Activated CD4-positive, alpha-beta T cell treated with anti-CD3 and anti-CD28 coated beads, Interleukin-2, amount 10 ng/mL, durations not matched to agents 24 days and 14 days (primary cell): ENCODE results near the gene MTRFR. TPM values are rescaled to one million over a fixed set of nuclear protein-coding genes. Genes with fewer than 3 reads are reported as not detected.
A peak's percentile ranks its signal among the peaks of the same experiment; 100 is the strongest.
"Not testable (repeated sequence)": the region's sequence is repeated elsewhere in the genome, so short reads cannot be mapped to it uniquely, and the experiment has no call there.

Source experiments
- DNase-seq: peaks from one replicate; pipeline ENCODE4 v3.0.0; 2022
- H3K27ac Mint-ChIP-seq: one replicate; pipeline ENCODE4 v1.8.0; 2022; ENCODE audit warnings: mild to moderate bottlenecking, mixed read lengths
- H3K27me3 Mint-ChIP-seq: one replicate; pipeline ENCODE4 v1.8.0; 2022; ENCODE audit warnings: mixed read lengths
- H3K36me3 Mint-ChIP-seq: one replicate; pipeline ENCODE4 v1.8.0; 2022; ENCODE audit warnings: low read depth, mild to moderate bottlenecking, mixed read lengths
- H3K4me1 Mint-ChIP-seq: one replicate; pipeline ENCODE4 v1.8.0; 2021; ENCODE audit warnings: mixed read lengths
- H3K4me3 Mint-ChIP-seq: one replicate; pipeline ENCODE4 v1.8.0; 2022; ENCODE audit warnings: mild to moderate bottlenecking, moderate library complexity, mixed read lengths
- H3K9me3 Mint-ChIP-seq: one replicate; pipeline ENCODE4 v1.8.0; 2021; ENCODE audit warnings: mixed read lengths
- intact Hi-C: fragments of 100-400 bp; cut with micrococcal nuclease; formaldehyde crosslinking; loops from one replicate; pipeline ENCODE4 v1.15.1; 2023
- total RNA-seq: library from RNA; stranded (reverse); gene quantifications from 2 replicates; pipeline ENCODE4 v1.2.3, GENCODE V29; 2022

MTRFR gene
- total RNA-seq = 30.3 and 30.5 TPM in 2 replicates

DNA sequence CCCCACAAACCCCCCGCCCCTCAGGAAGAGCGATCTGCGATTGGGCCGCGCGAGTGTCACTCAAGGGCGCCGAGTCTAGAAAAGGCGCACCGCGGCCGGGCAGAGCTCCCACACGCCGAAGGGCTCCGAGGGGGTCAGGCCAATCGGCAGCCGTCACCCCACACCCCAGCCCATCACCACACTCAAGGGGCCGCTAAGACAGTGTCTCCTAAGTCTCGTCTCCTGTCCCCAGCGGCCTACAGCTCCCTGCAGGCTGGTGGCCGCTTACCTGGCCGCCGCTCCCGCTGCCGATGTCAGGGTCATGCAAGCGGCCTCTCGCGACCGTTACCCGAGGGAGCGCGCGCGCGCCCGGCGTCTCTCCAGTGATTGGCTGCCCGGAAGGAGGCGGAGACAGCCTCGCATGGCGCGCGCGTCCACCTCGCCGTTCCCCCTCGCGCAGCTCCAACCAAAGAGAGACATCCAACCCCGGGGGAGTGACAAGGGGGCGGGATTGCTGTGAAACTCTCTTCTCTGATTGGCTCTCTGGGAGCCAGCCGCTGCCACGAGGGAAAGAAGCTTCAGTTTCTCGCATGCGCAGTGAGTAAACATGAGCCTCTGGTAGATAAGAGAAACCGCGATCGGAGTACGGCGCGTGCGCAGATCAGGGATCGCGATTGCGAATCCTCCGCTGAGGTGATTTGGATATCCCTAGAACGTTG, at the start of gene MTRFR, which contains the start of gene MPHOSPH9:
Gene MTRFR (plus strand): TSS at position 630 of the 698 bp plus-strand sequence. CDS start 20,239 bp downstream, outside the sequence.
Gene MPHOSPH9 (minus strand): TSS at position 335 of the 698 bp plus-strand sequence. CDS start 2,777 bp downstream, outside the sequence.
- Mint-ChIP-seq H3K27me3 (peaks cover 3% of the 10 kb centered on the region), H3K27ac (peak within 1 kb of the TSS; percentile 99), H3K9me3 (peaks cover 3% of the 10 kb centered on the region), H3K4me1 (peaks cover 48% of the 10 kb centered on the region), H3K4me3 (peak within 1 kb of the TSS; percentile 95), H3K36me3 (peaks cover 31% of the 10 kb centered on the region)
- DNase-seq = peak; percentile 100
- intact Hi-C loops = loop anchor here (1.0 to 10.0 kb wide), 6 partner anchors 10 to 338 kb away; partner anchors contain the start of genes CDK2AP1, OGFOD2, SBNO1 and VPS37B

GRCh38 chr12:123187637-123188036, 45.6 kb upstream of the MTRFR start:
- H3K4me3 Mint-ChIP-seq = no peak overlapping the region
- H3K4me1 Mint-ChIP-seq = no peaks in the 10 kb centered on the region
- peaks cover 49% of the 10 kb centered on the region for H3K36me3 Mint-ChIP-seq
- DNase-seq = no peak
- intact Hi-C loops = no loop called here
- H3K9me3 Mint-ChIP-seq = no peaks in the 10 kb centered on the region
- H3K27me3 Mint-ChIP-seq = no peaks in the 10 kb centered on the region
- no peak overlapping the region for H3K27ac Mint-ChIP-seq

- H3K36me3 Mint-ChIP-seq = peaks cover 55% of the 10 kb centered on the region
- H3K4me3 Mint-ChIP-seq = no peak overlapping the region
- H3K9me3 Mint-ChIP-seq = peaks cover 4% of the 10 kb centered on the region
- H3K27me3 Mint-ChIP-seq = no peaks in the 10 kb centered on the region
- intact Hi-C loops = no loop called here
- no peak for DNase-seq
- peak overlapping the region; percentile 79 for H3K27ac Mint-ChIP-seq
- peaks cover 20% of the 10 kb centered on the region for H3K4me1 Mint-ChIP-seq
These were observed 33.3 kb upstream of the MTRFR start for GRCh38 chr12:123199936-123200335.

DNA sequence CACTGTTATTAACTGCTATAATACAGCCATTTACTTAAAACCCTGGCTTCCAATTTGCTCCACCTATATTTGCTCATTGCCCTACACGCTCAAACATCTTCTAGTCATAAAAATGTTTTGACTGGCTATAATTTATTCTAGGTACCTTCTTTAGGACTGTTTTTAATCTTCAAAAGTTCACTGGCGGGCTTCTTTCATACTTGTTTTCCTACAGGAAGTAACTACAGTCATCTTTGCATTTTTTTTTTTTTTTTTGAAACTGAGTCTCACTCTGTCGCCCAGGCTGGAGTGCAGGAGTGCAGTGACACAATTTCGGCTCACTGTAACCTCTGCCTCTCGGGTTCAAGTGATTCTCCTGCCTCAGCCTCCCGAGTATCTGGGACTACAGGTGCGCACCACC, 32.8 kb upstream of the MTRFR start:
- Mint-ChIP-seq H3K4me3 (peak overlapping the region; percentile 0), H3K4me1 (peaks cover 20% of the 10 kb centered on the region), H3K27ac (peak overlapping the region; percentile 79), H3K9me3 (peaks cover 4% of the 10 kb centered on the region), H3K36me3 (peaks cover 58% of the 10 kb centered on the region), H3K27me3 (no peaks in the 10 kb centered on the region)
- intact Hi-C loops = no loop called here
- DNase-seq = peak; percentile 60

- intact Hi-C loops, H3K4me1 Mint-ChIP-seq, DNase-seq, H3K27ac Mint-ChIP-seq, H3K9me3 Mint-ChIP-seq, H3K4me3 Mint-ChIP-seq, H3K27me3 Mint-ChIP-seq: not testable (repeated sequence)
- H3K36me3 Mint-ChIP-seq = peaks cover 56% of the 10 kb centered on the region
These were observed 26.4 kb upstream of the MTRFR start for GRCh38 chr12:123206794-123207193.

GRCh38 chr12:123207815-123208214, 25.4 kb upstream of the MTRFR start:
- H3K9me3 Mint-ChIP-seq, intact Hi-C loops, H3K4me1 Mint-ChIP-seq, H3K27me3 Mint-ChIP-seq, DNase-seq, H3K27ac Mint-ChIP-seq, H3K4me3 Mint-ChIP-seq: not testable (repeated sequence)
- peaks cover 52% of the 10 kb centered on the region for H3K36me3 Mint-ChIP-seq

DNA sequence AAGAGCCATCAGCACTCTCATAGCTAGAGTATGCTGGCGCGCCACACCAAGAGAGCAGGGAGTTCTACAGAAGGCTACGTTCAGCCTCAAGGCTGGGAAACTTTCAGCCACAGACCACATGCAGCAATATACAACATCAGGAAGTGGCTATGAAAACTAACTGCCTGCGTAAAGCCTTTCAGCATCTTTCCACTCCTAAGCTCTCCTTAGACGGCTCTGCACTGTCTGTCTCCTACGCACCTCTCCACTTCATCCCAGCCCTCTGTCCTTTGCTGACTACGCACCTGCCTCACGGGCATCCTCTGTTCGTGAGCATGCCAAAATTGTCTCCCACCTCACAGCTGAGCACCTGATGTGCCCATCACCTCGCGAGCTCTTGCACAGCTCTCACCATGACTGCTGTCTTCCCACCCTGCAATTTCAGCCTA, 10.0 kb upstream of the MTRFR start:
- Mint-ChIP-seq H3K27ac (peak overlapping the region; percentile 95), H3K27me3 (no peaks in the 10 kb centered on the region), H3K4me3 (peak overlapping the region; percentile 75), H3K4me1 (peaks cover 34% of the 10 kb centered on the region), H3K9me3 (no peaks in the 10 kb centered on the region), H3K36me3 (peaks cover 53% of the 10 kb centered on the region)
- intact Hi-C loops = loop anchor here (1.0 to 10.0 kb wide), 4 partner anchors 9 to 1148 kb away; partner anchors contain the start of genes MLXIP and SBNO1
- peak; percentile 91 for DNase-seq

GRCh38 chr12:123225443-123225842, 7.8 kb upstream of the MTRFR start:
- H3K36me3 Mint-ChIP-seq = peaks cover 44% of the 10 kb centered on the region
- H3K27ac Mint-ChIP-seq = peak overlapping the region; percentile 66
- H3K4me1 Mint-ChIP-seq = peaks cover 50% of the 10 kb centered on the region
- no peaks in the 10 kb centered on the region for H3K27me3 Mint-ChIP-seq
- H3K4me3 Mint-ChIP-seq = no peak overlapping the region
- intact Hi-C loops = loop anchor here (10.0 kb wide), 1 partner anchor 1151 kb away; the partner anchor contains the start of gene MLXIP
- no peak for DNase-seq
- no peaks in the 10 kb centered on the region for H3K9me3 Mint-ChIP-seq

- H3K9me3 Mint-ChIP-seq = no peaks in the 10 kb centered on the region
These were observed 5.5 kb upstream of the MTRFR start for GRCh38 chr12:123227581-123228258.

GRCh38 chr12:123229051-123229450, 4.2 kb upstream of the MTRFR start:
- Mint-ChIP-seq H3K4me1 (peaks cover 50% of the 10 kb centered on the region), H3K27ac (peak overlapping the region; percentile 73), H3K9me3 (peaks cover 3% of the 10 kb centered on the region), H3K36me3 (peaks cover 39% of the 10 kb centered on the region), H3K4me3 (peak overlapping the region; percentile 73), H3K27me3 (peaks cover 3% of the 10 kb centered on the region)
- intact Hi-C loops = loop anchor here (10.0 kb wide), 1 partner anchor 1154 kb away; the partner anchor contains the start of gene MLXIP
- no peak for DNase-seq

More at GRCh38 chr12:123227581-123228258, 5.5 kb upstream of the MTRFR start:
- H3K4me3 Mint-ChIP-seq = peak overlapping the region; percentile 23
- peaks cover 34% of the 10 kb centered on the region for H3K36me3 Mint-ChIP-seq
- DNase-seq = no peak
- no peak overlapping the region for H3K27ac Mint-ChIP-seq
- H3K4me1 Mint-ChIP-seq = peaks cover 53% of the 10 kb centered on the region
- intact Hi-C loops = loop anchor here (10.0 kb wide), 1 partner anchor 1153 kb away; the partner anchor contains the start of gene MLXIP
- H3K27me3 Mint-ChIP-seq = no peaks in the 10 kb centered on the region

- H3K4me3 Mint-ChIP-seq = peak overlapping the region; percentile 95
- peak overlapping the region; percentile 99 for H3K27ac Mint-ChIP-seq
- H3K9me3 Mint-ChIP-seq = peaks cover 3% of the 10 kb centered on the region
- no peak for DNase-seq
- intact Hi-C loops = loop anchor here (1.0 to 10.0 kb wide), 6 partner anchors 9 to 337 kb away; partner anchors contain the start of genes CDK2AP1, OGFOD2, SBNO1 and VPS37B
- H3K27me3 Mint-ChIP-seq = peaks cover 3% of the 10 kb centered on the region
- H3K4me1 Mint-ChIP-seq = peaks cover 46% of the 10 kb centered on the region
- H3K36me3 Mint-ChIP-seq = peaks cover 33% of the 10 kb centered on the region
These were observed 1.3 kb upstream of the MTRFR start for GRCh38 chr12:123231931-123232330.

DNA sequence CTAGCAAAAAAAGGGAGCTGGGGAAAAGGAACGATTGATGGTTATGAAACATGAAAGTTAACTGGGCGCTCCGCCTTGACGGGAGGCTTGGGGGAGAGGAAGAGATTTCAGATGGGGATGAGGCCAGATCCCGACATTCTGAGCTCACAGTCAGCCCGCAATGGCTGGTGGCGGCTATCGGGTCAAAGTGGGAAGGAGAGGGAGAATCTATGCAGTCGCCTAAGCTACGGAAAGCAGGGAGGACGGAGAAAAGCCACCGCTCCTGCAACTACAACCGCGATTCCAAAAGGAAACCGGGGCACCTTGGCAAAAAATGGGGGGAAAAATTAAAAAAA, 797 bp upstream of the MTRFR start:
- peaks cover 32% of the 10 kb centered on the region for H3K36me3 Mint-ChIP-seq
- H3K4me3 Mint-ChIP-seq = peak overlapping the region; percentile 95
- H3K4me1 Mint-ChIP-seq = peaks cover 48% of the 10 kb centered on the region
- H3K27ac Mint-ChIP-seq = peak overlapping the region; percentile 99
- no peak for DNase-seq
- H3K9me3 Mint-ChIP-seq = peaks cover 3% of the 10 kb centered on the region
- intact Hi-C loops = loop anchor here (1.0 to 10.0 kb wide), 6 partner anchors 9 to 338 kb away; partner anchors contain the start of genes CDK2AP1, OGFOD2, SBNO1 and VPS37B
- H3K27me3 Mint-ChIP-seq = peaks cover 3% of the 10 kb centered on the region

GRCh38 chr12:123233505-123234308, 471 bp downstream of the MTRFR start:
- Mint-ChIP-seq H3K27me3 (peaks cover 3% of the 10 kb centered on the region), H3K4me1 (peaks cover 47% of the 10 kb centered on the region), H3K27ac (peak overlapping the region; percentile 99), H3K36me3 (peaks cover 33% of the 10 kb centered on the region), H3K9me3 (peaks cover 3% of the 10 kb centered on the region), H3K4me3 (peak overlapping the region; percentile 95)
- intact Hi-C loops = loop anchor here (2.0 to 10.0 kb wide), 5 partner anchors 37 to 339 kb away; partner anchors contain the start of genes CDK2AP1, OGFOD2, SBNO1 and VPS37B
- DNase-seq = no peak
